Prostate gland (tissue), 2 donors: ENCODE measurements around the gene RIPOR3. TPM values are rescaled to one million over a fixed set of nuclear protein-coding genes. Genes with fewer than 3 reads are reported as not detected.
A peak's percentile ranks its signal among the peaks of the same experiment; 100 is the strongest.

Experiments used
- DNase-seq: peaks from one replicate; pipeline ENCODE4 v3.0.0-alpha.2; 2019; ENCODE audit warnings: low spot score
- H3K27ac ChIP-seq, 2 donors: fragments of 200-600 bp; sonication (generic); 2 replicates each; pipeline ENCODE4 v1.5.1; 2017 to 2019
- H3K27me3 ChIP-seq: fragments of 200-600 bp; sonication (generic); replicated peaks from 2 replicates; pipeline ENCODE4 v1.5.1; 2019; ENCODE audit not compliant: insufficient read depth
- H3K36me3 ChIP-seq, 2 donors: fragments of 200-600 bp; sonication (generic); 1 replicate in 1 of 2; 2 replicates in 1 of 2; pipeline versions ENCODE4 v1.5.1 to v1.8.1; 2017 to 2019
- H3K4me1 ChIP-seq: fragments of 200-600 bp; sonication (generic); replicated peaks from 2 replicates; pipeline ENCODE4 v1.5.1; 2019
- H3K4me3 ChIP-seq, 2 donors: fragments of 200-600 bp; sonication (generic); 2 replicates each; pipeline ENCODE4 v1.5.1; 2017 to 2019
- H3K9me3 ChIP-seq: fragments of 200-600 bp; sonication (generic); 2 replicates; pipeline ENCODE4 v1.5.1; 2017
- POLR2A ChIP-seq: fragments of 450-650 bp; IDR thresholded peaks from one replicate; pipeline ENCODE4 v1.6.1; 2016; ENCODE audit warnings: antibody characterized with exemption, mild to moderate bottlenecking
- POLR2AphosphoS5 ChIP-seq: sonication (generic); formaldehyde crosslinking; IDR thresholded peaks from one replicate; pipeline ENCODE4 v1.6.1; 2017; ENCODE audit warnings: antibody characterized with exemption
- WGBS: methylation state at CpG from one replicate; pipeline ENCODE4 v1.1.5; 2018; 5-methylcytosine and 5-hydroxymethylcytosine counted together
- intact Hi-C: fragments of 100-400 bp; cut with DNase I; formaldehyde crosslinking; loops from one replicate; pipeline ENCODE4 v1.14.2; 2022
- total RNA-seq, 2 donors: library from RNA; depleted of rRNA; stranded (reverse); fragments of >200 nt; gene quantifications; one replicate each; pipeline ENCODE4 v1.1.0, GENCODE V29; 2016
- TF ChIP-seq, protein P1 (sequence below), 4 experiments: fragments of 200-600 bp in 2 of 4; fragments of 450-650 bp in 2 of 4; sonication (generic) in 2 of 4; IDR thresholded peaks; 1 replicate in 3 of 4; 2 replicates in 1 of 4; pipeline ENCODE4 v1.5.1; 2016 to 2019; ENCODE audit warnings: antibody characterized with exemption in 4 of 4, mild to moderate bottlenecking in 2 of 4, moderate library complexity in 2 of 4

Gene RIPOR3
- total RNA-seq, 2 donors from 2014 or later = 0.55 to 11.3 TPM

- intact Hi-C loops = loop anchor here (5.0 kb wide), 1 partner anchor 83 kb away; no protein-coding TSS in a partner anchor
- no peak for DNase-seq
- Histone ChIP-seq H3K36me3 (no peaks in the 10 kb centered on the region), H3K9me3 (no peaks in the 10 kb centered on the region), H3K27ac (no peak overlapping the region), H3K27me3 (no peaks in the 10 kb centered on the region), H3K4me1 (no peaks in the 10 kb centered on the region), H3K4me3 (no peak overlapping the region)
- TF ChIP-seq, protein P1, sequence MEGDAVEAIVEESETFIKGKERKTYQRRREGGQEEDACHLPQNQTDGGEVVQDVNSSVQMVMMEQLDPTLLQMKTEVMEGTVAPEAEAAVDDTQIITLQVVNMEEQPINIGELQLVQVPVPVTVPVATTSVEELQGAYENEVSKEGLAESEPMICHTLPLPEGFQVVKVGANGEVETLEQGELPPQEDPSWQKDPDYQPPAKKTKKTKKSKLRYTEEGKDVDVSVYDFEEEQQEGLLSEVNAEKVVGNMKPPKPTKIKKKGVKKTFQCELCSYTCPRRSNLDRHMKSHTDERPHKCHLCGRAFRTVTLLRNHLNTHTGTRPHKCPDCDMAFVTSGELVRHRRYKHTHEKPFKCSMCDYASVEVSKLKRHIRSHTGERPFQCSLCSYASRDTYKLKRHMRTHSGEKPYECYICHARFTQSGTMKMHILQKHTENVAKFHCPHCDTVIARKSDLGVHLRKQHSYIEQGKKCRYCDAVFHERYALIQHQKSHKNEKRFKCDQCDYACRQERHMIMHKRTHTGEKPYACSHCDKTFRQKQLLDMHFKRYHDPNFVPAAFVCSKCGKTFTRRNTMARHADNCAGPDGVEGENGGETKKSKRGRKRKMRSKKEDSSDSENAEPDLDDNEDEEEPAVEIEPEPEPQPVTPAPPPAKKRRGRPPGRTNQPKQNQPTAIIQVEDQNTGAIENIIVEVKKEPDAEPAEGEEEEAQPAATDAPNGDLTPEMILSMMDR (IDR thresholded peaks at IDR 0.05) = no peak
- TF ChIP-seq POLR2AphosphoS5 = no peak
- TF ChIP-seq POLR2A = no peak
- WGBS = 79% methylated on average over 16 of the region's 16 CpGs
Observed at GRCh38 chr20:50628853-50629669, 62.3 kb downstream of the RIPOR3 start.

DNA sequence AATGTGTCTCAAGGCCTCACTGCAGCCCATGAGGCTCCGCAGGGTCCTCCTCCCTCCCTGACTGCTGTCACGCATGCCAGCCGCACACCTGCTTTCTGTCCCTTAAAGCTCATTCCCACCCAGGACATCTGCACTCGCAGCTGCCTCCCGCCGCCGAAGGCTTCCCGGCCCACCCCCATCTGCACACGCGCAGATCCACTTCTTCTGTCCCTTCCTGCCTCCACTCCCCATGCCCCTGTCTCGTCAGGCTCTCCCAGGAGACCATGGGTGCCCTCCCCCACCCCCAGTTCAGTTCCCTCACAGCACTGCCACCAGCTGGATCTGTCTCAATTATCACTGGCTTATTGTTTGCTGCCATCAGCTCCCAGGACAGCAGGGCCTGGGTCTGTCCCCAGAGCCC lies 63.0 kb downstream of the RIPOR3 start:
- H3K4me3 ChIP-seq = no peak overlapping the region
- no peak overlapping the region for H3K27ac ChIP-seq
- TF ChIP-seq, protein P1 (IDR thresholded peaks at IDR 0.05) = no peak
- TF ChIP-seq POLR2AphosphoS5 = no peak
- no peak for TF ChIP-seq POLR2A
- H3K9me3 ChIP-seq = no peaks in the 10 kb centered on the region
- no peaks in the 10 kb centered on the region for H3K4me1 ChIP-seq
- 75% methylated on average over 11 of the region's 11 CpGs for WGBS
- intact Hi-C loops = loop anchor here (5.0 kb wide), 1 partner anchor 84 kb away; no protein-coding TSS in a partner anchor
- no peaks in the 10 kb centered on the region for H3K36me3 ChIP-seq
- no peaks in the 10 kb centered on the region for H3K27me3 ChIP-seq
- DNase-seq = no peak

GRCh38 chr20:50627747-50628146 lies 63.6 kb downstream of the RIPOR3 start:
- Histone ChIP-seq H3K27ac (no peak overlapping the region), H3K4me3 (no peak overlapping the region), H3K27me3 (no peaks in the 10 kb centered on the region), H3K9me3 (no peaks in the 10 kb centered on the region), H3K4me1 (no peaks in the 10 kb centered on the region), H3K36me3 (no peaks in the 10 kb centered on the region)
- intact Hi-C loops = loop anchor here (5.0 kb wide), 1 partner anchor 85 kb away; no protein-coding TSS in a partner anchor
- 94% methylated on average over 9 of the region's 9 CpGs for WGBS
- TF ChIP-seq, protein P1 (IDR thresholded peaks at IDR 0.05) = no peak
- TF ChIP-seq POLR2A = no peak
- no peak for TF ChIP-seq POLR2AphosphoS5
- DNase-seq = no peak

DNA sequence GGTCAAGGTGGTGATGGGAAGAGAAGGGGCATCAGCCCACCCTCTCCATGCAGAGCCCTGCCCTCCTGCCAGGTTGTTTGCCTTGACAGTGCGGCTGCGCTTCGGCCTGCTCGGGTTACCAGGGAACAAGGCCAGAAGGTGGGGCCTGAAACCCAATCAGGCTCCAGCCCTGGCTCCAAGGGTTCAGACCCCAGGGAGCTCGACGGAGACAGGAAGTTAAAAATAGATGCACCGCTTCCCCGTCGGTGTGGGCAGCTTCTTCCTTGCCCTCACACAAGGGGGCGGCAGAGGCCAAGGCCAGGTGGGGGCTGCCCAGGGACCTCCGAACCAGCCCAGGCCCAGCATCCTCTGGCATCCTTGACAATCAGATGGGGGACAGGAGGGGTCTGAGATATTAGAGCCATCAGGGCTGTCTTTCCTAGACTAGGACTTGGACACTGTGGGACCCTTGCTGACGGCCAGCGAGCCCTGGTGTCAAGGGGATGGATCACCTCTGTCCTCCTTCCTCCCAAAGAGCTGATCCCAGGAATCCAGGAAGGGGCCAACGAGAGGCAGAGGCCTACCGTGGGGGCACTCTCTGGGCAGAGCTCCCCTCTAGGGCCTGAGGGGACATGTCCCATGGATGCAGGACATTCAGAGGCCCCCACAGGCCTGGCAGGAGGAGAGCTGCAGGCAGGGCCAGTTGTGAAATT lies 65.2 kb downstream of the RIPOR3 start:
- Histone ChIP-seq H3K36me3 (no peaks in the 10 kb centered on the region), H3K4me3 (no peak overlapping the region), H3K4me1 (no peaks in the 10 kb centered on the region), H3K9me3 (no peaks in the 10 kb centered on the region), H3K27ac (no peak overlapping the region), H3K27me3 (no peaks in the 10 kb centered on the region)
- intact Hi-C loops = loop anchor here (5.0 kb wide), 1 partner anchor 86 kb away; no protein-coding TSS in a partner anchor
- 32% methylated on average over 15 of the region's 15 CpGs for WGBS
- no peak for DNase-seq
- TF ChIP-seq, protein P1 (IDR thresholded peaks at IDR 0.05) = peak in 3 of 4 experiments; percentile 24 to 54 (median 40)
- TF ChIP-seq POLR2A (no peak), POLR2AphosphoS5 (no peak)
